K562 (cell line): Measurements from ENCODE around the gene UBQLN2. TPM values are rescaled to one million over a fixed set of nuclear protein-coding genes. Genes with fewer than 3 reads are reported as not detected.

Source experiments
- ATF7 ChIP-seq: fragments of 450-650 bp; IDR thresholded peaks from 2 replicates; pipeline ENCODE4 v1.7.1; 2014; ENCODE audit warnings: mild to moderate bottlenecking, moderate library complexity
- BACH1 ChIP-seq: fragments of 200-800 bp; sonication (Bioruptor generic); IDR thresholded peaks from 2 replicates; pipeline ENCODE4 v1.6.1; 2016; ENCODE audit warnings: missing genetic modification characterization, missing compliant biosample characterization
- CBX1 ChIP-seq: sonication (generic); IDR thresholded peaks from 2 replicates; pipeline ENCODE4 v1.6.1; 2016; ENCODE audit warnings: antibody characterized with exemption, low read depth, mild to moderate bottlenecking
- CC2D1A ChIP-seq: fragments of 450-650 bp; IDR thresholded peaks from 2 replicates; pipeline ENCODE4 v1.6.1; 2017; ENCODE audit warnings: mild to moderate bottlenecking
- CREM ChIP-seq: IDR thresholded peaks from 2 replicates; pipeline ENCODE4 v1.6.1; 2014; ENCODE audit warnings: antibody characterized with exemption, low read depth
- DMBX1 ChIP-seq: fragments of 250-450 bp; sonication (Bioruptor Pico); IDR thresholded peaks from 2 replicates; pipeline ENCODE4 v1.8.0; 2022; ENCODE audit warnings: inconsistent platforms, mild to moderate bottlenecking, moderate library complexity, borderline replicate concordance
- ERF ChIP-seq: fragments of 450-650 bp; formaldehyde crosslinking; IDR thresholded peaks from 2 replicates; pipeline ENCODE4 v1.4.0; 2020; ENCODE audit warnings: mild to moderate bottlenecking, mixed read lengths
- ESRRB ChIP-seq: fragments of 250-450 bp; sonication (Bioruptor Pico); IDR thresholded peaks from 2 replicates; pipeline ENCODE4 v1.5.0; 2020; ENCODE audit warnings: mild to moderate bottlenecking, moderate library complexity, borderline replicate concordance
- HDAC2 ChIP-seq: fragments of 450-650 bp; IDR thresholded peaks from 2 replicates; pipeline ENCODE4 v1.6.1; 2016; ENCODE audit warnings: mild to moderate bottlenecking
- MAFF ChIP-seq: IDR thresholded peaks from 2 replicates; pipeline ENCODE4 v1.6.1; 2012; ENCODE audit warnings: low read length, improper control_type of control experiment
- MLX ChIP-seq, 2 experiments: fragments of 450-650 bp in 1 of 2; sonication (generic) in 1 of 2; formaldehyde crosslinking; conservative IDR thresholded peaks; 2 replicates each; pipeline versions ENCODE4 v1.4.0 to v1.8.1; 2020 to 2022; ENCODE audit warnings: mild to moderate bottlenecking in 1 of 2, missing genetic modification reagents in 1 of 2
- TARDBP ChIP-seq: fragments of 450-650 bp; IDR thresholded peaks from 2 replicates; pipeline ENCODE4 v1.6.1; 2016
- TFAP4 ChIP-seq: sonication (generic); formaldehyde crosslinking; IDR thresholded peaks from 2 replicates; pipeline ENCODE4 v1.8.0; 2022; ENCODE audit warnings: missing genetic modification reagents, mild to moderate bottlenecking, moderate library complexity, borderline replicate concordance
- TFE3 ChIP-seq: fragments of 450-650 bp; formaldehyde crosslinking; IDR thresholded peaks from 2 replicates; pipeline ENCODE4 v1.4.0; 2020; ENCODE audit warnings: mild to moderate bottlenecking, mixed read lengths
- ZBTB9 ChIP-seq: fragments of 450-650 bp; formaldehyde crosslinking; IDR thresholded peaks from 2 replicates; pipeline ENCODE4 v1.4.0; 2020; ENCODE audit warnings: mild to moderate bottlenecking, moderate library complexity
- ZNF57 ChIP-seq: fragments of 450-650 bp; formaldehyde crosslinking; IDR thresholded peaks from 2 replicates; pipeline ENCODE4 v1.4.0; 2020; ENCODE audit warnings: mild to moderate bottlenecking, moderate library complexity
- ZNF695 ChIP-seq: fragments of 450-650 bp; formaldehyde crosslinking; IDR thresholded peaks from 2 replicates; pipeline ENCODE4 v1.4.0; 2020; ENCODE audit warnings: mild to moderate bottlenecking, moderate library complexity
- polyA plus RNA-seq, 8 experiments: library from polyadenylated mRNA; depleted of rRNA in 4 of 8; stranded (reverse) in 5 of 8; unstranded in 3 of 8; fragments of >200 nt; fragmentation: Nextera tagmentation in 2 of 8; fragmentation: Illumina TruSeq in 1 of 8; extraction: Ambion mirVana in 2 of 8; extraction: Trizol in 1 of 8; gene quantifications; 2 replicates each; pipeline versions ENCODE4 v1.2.1 to v1.2.3, GENCODE V29; 2011 to 2014; ENCODE audit warnings: inconsistent platforms in 1 of 8, missing spikeins in 1 of 8
- total RNA-seq, 7 experiments: library from RNA; depleted of rRNA in 6 of 7; stranded (reverse); fragments of >200 nt in 6 of 7; fragmentation: Illumina TruSeq in 2 of 7; extraction: Trizol in 2 of 7; gene quantifications; 2 replicates each; pipeline versions ENCODE4 v1.2.1 to v1.2.3, GENCODE V29; 2011 to 2021; ENCODE audit warnings: low replicate concordance in 1 of 7
- TF ChIP-seq, protein P1 (sequence below): fragments of 250-450 bp; sonication (Bioruptor Pico); IDR thresholded peaks from 2 replicates; pipeline ENCODE4 v1.8.0; 2022; ENCODE audit warnings: moderate library complexity, mild to moderate bottlenecking, inconsistent platforms
- TF ChIP-seq, protein P2 (sequence below): fragments of 150-350 bp; conservative IDR thresholded peaks from 2 replicates; pipeline ENCODE4 v1.6.1; 2014; ENCODE audit warnings: low read length

Gene UBQLN2
- total and polyA plus RNA-seq, 9 of the 15 experiments (the other 6 are each of a cell fraction or from before 2014, with no cell fraction given), result 1.5 to 17.9 (median 5.7) TPM

DNA sequence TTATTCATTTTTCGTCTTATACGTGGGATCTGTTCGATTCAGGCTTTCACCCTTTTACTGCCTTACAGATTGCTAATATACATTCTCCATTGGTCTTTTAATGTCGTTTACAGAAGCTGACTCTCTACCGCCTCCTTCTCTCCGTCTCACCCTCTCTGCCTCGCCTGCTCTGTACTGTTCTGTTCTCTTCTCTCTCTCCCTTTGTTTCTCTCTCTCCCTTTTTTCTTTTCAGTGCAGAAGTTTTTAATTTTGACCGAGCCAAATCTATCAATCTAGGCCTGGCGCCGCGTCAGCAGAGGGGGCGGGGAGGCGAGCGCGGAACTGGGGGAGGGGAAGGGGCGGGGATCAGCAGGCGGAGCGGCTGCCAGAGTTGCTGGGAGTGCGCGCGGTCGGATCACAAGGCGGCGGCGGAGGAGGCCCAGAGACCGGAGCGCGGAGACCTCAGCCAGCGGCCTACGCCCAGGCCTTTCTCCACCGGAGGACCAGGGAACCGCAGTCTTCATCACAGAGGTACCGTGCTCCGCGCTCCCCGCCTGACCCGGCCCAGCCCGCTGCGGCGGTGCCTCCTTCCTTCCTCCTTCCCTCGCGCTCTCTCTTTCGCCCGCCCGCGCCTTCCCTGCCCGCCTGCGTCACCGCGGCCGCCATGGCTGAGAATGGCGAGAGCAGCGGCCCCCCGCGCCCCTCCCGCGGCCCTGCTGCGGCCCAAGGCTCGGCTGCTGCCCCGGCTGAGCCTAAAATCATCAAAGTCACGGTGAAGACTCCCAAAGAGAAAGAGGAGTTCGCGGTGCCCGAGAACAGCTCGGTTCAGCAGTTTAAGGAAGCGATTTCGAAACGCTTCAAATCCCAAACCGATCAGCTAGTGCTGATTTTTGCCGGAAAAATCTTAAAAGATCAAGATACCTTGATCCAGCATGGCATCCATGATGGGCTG lies at the start of gene UBQLN2 (continued):
- no peak for TF ChIP-seq TFE3 (CRISPR knock-in tag)
- TF ChIP-seq MAFF, result no peak
- peak; percentile 69 for TF ChIP-seq CREM
- TF ChIP-seq DMBX1 (CRISPR knock-in tag), result no peak
- TF ChIP-seq ZBTB9 (CRISPR knock-in tag), result 0 out of 2 replicates have a peak, but pooled peaks have one; percentile 29
- no peak for TF ChIP-seq TARDBP
- TF ChIP-seq TFAP4 (CRISPR knock-in tag), result peak; percentile 20; the same call in 1 of the 2 replicates
- TF ChIP-seq BACH1 (tag), result no peak
- TF ChIP-seq, protein P1, sequence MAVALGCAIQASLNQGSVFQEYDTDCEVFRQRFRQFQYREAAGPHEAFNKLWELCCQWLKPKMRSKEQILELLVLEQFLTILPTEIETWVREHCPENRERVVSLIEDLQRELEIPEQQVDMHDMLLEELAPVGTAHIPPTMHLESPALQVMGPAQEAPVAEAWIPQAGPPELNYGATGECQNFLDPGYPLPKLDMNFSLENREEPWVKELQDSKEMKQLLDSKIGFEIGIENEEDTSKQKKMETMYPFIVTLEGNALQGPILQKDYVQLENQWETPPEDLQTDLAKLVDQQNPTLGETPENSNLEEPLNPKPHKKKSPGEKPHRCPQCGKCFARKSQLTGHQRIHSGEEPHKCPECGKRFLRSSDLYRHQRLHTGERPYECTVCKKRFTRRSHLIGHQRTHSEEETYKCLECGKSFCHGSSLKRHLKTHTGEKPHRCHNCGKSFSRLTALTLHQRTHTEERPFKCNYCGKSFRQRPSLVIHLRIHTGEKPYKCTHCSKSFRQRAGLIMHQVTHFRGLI (CRISPR knock-in tag), result no peak
- TF ChIP-seq ESRRB (CRISPR knock-in tag), result no peak
- no peak for TF ChIP-seq ZNF695 (CRISPR knock-in tag)
- TF ChIP-seq ZNF57 (CRISPR knock-in tag), result no peak
- TF ChIP-seq CC2D1A, result no peak
- TF ChIP-seq, protein P2, sequence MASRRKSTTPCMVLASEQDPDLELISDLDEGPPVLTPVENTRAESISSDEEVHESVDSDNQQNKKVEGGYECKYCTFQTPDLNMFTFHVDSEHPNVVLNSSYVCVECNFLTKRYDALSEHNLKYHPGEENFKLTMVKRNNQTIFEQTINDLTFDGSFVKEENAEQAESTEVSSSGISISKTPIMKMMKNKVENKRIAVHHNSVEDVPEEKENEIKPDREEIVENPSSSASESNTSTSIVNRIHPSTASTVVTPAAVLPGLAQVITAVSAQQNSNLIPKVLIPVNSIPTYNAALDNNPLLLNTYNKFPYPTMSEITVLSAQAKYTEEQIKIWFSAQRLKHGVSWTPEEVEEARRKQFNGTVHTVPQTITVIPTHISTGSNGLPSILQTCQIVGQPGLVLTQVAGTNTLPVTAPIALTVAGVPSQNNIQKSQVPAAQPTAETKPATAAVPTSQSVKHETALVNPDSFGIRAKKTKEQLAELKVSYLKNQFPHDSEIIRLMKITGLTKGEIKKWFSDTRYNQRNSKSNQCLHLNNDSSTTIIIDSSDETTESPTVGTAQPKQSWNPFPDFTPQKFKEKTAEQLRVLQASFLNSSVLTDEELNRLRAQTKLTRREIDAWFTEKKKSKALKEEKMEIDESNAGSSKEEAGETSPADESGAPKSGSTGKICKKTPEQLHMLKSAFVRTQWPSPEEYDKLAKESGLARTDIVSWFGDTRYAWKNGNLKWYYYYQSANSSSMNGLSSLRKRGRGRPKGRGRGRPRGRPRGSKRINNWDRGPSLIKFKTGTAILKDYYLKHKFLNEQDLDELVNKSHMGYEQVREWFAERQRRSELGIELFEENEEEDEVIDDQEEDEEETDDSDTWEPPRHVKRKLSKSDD, result no peak
- TF ChIP-seq MLX (CRISPR knock-in tag; conservative IDR thresholded peaks at IDR 0.05), result no peak
- TF ChIP-seq ATF7, result 0 out of 2 replicates have a peak, but pooled peaks have one; percentile 26
- no peak for TF ChIP-seq CBX1
- no peak for TF ChIP-seq HDAC2
- TF ChIP-seq ERF (CRISPR knock-in tag), result peak; percentile 56; the same call in 1 of the 2 replicates
